ENCODE data around the gene ABCF3.
A peak's percentile ranks its signal among the peaks of the same experiment; 100 is the strongest.
"Not testable (repeated sequence)": the region's sequence is repeated elsewhere in the genome, so short reads cannot be mapped to it uniquely, and the experiment has no call there.

Gene ABCF3

GRCh38 chr3:184160456-184160855, 25.5 kb upstream of the ABCF3 start:
- Mint-ChIP-seq H3K4me1 (peaks cover 37% of the 10 kb centered on the region), H3K27ac (no peak overlapping the region), H3K27me3 (no peaks in the 10 kb centered on the region), H3K4me3 (no peak overlapping the region), H3K9me3 (no peaks in the 10 kb centered on the region)
- DNase-seq = no peak
- ATAC-seq = no peak

GRCh38 chr3:184162571-184163070, 23.4 kb upstream of the ABCF3 start:
- H3K27me3 Mint-ChIP-seq, ATAC-seq, H3K9me3 Mint-ChIP-seq, H3K4me3 Mint-ChIP-seq, DNase-seq, H3K27ac Mint-ChIP-seq: not testable (repeated sequence)
- peaks cover 26% of the 10 kb centered on the region for H3K4me1 Mint-ChIP-seq

- Mint-ChIP-seq H3K9me3 (no peaks in the 10 kb centered on the region), H3K27me3 (no peaks in the 10 kb centered on the region), H3K27ac (no peak overlapping the region), H3K4me3 (no peak overlapping the region), H3K4me1 (peaks cover 16% of the 10 kb centered on the region)
- DNase-seq (no peak), ATAC-seq (no peak)
These were observed 21.2 kb upstream of the ABCF3 start for GRCh38 chr3:184164648-184165330.

- DNase-seq = no peak
- no peak overlapping the region for H3K4me3 Mint-ChIP-seq
- H3K9me3 Mint-ChIP-seq = no peaks in the 10 kb centered on the region
- H3K27ac Mint-ChIP-seq = no peak overlapping the region
- no peaks in the 10 kb centered on the region for H3K27me3 Mint-ChIP-seq
- ATAC-seq = no peak
- peaks cover 10% of the 10 kb centered on the region for H3K4me1 Mint-ChIP-seq
These were observed 20.5 kb upstream of the ABCF3 start for GRCh38 chr3:184165543-184165942.

GRCh38 chr3:184166671-184167070, 19.3 kb upstream of the ABCF3 start:
- Mint-ChIP-seq H3K27me3 (no peaks in the 10 kb centered on the region), H3K27ac (no peak overlapping the region), H3K4me3 (no peak overlapping the region), H3K4me1 (peaks cover 10% of the 10 kb centered on the region), H3K9me3 (no peaks in the 10 kb centered on the region)
- ATAC-seq (no peak), DNase-seq (no peak)

GRCh38 chr3:184167786-184168185, 18.2 kb upstream of the ABCF3 start:
- no peaks in the 10 kb centered on the region for H3K27me3 Mint-ChIP-seq
- ATAC-seq (no peak), DNase-seq (no peak)
- H3K4me1 Mint-ChIP-seq = peaks cover 14% of the 10 kb centered on the region
- H3K4me3 Mint-ChIP-seq = no peak overlapping the region
- no peak overlapping the region for H3K27ac Mint-ChIP-seq
- H3K9me3 Mint-ChIP-seq = no peaks in the 10 kb centered on the region

- Mint-ChIP-seq H3K27me3 (no peaks in the 10 kb centered on the region), H3K4me1 (peaks cover 14% of the 10 kb centered on the region), H3K4me3 (no peak overlapping the region), H3K27ac (no peak overlapping the region), H3K9me3 (no peaks in the 10 kb centered on the region)
- no peak for ATAC-seq
- DNase-seq = no peak
These were observed 17.5 kb upstream of the ABCF3 start for GRCh38 chr3:184168363-184169120.

GRCh38 chr3:184169896-184170875, 15.8 kb upstream of the ABCF3 start:
- ATAC-seq = no peak
- no peaks in the 10 kb centered on the region for H3K27me3 Mint-ChIP-seq

GRCh38 chr3:184171562-184171961, 14.4 kb upstream of the ABCF3 start:
- no peaks in the 10 kb centered on the region for H3K9me3 Mint-ChIP-seq

More at GRCh38 chr3:184169896-184170875, 15.8 kb upstream of the ABCF3 start:
- H3K9me3 Mint-ChIP-seq = no peaks in the 10 kb centered on the region
- no peak overlapping the region for H3K27ac Mint-ChIP-seq
- no peak for DNase-seq
- H3K4me1 Mint-ChIP-seq = peaks cover 22% of the 10 kb centered on the region
- H3K4me3 Mint-ChIP-seq = no peak overlapping the region

GRCh38 chr3:184172681-184173373, 13.2 kb upstream of the ABCF3 start:
- Mint-ChIP-seq H3K9me3 (no peaks in the 10 kb centered on the region), H3K4me1 (peaks cover 47% of the 10 kb centered on the region), H3K27me3 (no peaks in the 10 kb centered on the region), H3K27ac (no peak overlapping the region), H3K4me3 (no peak overlapping the region)
- ATAC-seq = no peak
- DNase-seq = no peak

More at GRCh38 chr3:184171562-184171961, 14.4 kb upstream of the ABCF3 start:
- Mint-ChIP-seq H3K4me1 (peaks cover 35% of the 10 kb centered on the region), H3K4me3 (no peak overlapping the region), H3K27me3 (no peaks in the 10 kb centered on the region), H3K27ac (no peak overlapping the region)
- ATAC-seq = no peak
- DNase-seq = no peak

- no peaks in the 10 kb centered on the region for H3K9me3 Mint-ChIP-seq
- DNase-seq (no peak), ATAC-seq (no peak)
- no peak overlapping the region for H3K4me3 Mint-ChIP-seq
- H3K27ac Mint-ChIP-seq = no peak overlapping the region
- peaks cover 52% of the 10 kb centered on the region for H3K4me1 Mint-ChIP-seq
- no peaks in the 10 kb centered on the region for H3K27me3 Mint-ChIP-seq
These were observed 12.7 kb upstream of the ABCF3 start for GRCh38 chr3:184173374-184173722.

GRCh38 chr3:184174284-184174645, 11.7 kb upstream of the ABCF3 start:
- Mint-ChIP-seq H3K9me3 (no peaks in the 10 kb centered on the region), H3K4me3 (peak overlapping the region; percentile 92 to 98), H3K27ac (peak overlapping the region in 1 of 2 donors; percentile 3), H3K4me1 (peaks cover 54% of the 10 kb centered on the region), H3K27me3 (no peaks in the 10 kb centered on the region)
- DNase-seq (no peak), ATAC-seq (peak; percentile 2)

- H3K9me3 Mint-ChIP-seq = no peaks in the 10 kb centered on the region
- ATAC-seq = peak; percentile 95
- peak within 1 kb of the TSS; percentile 79 to 82 for H3K27ac Mint-ChIP-seq
- no peaks in the 10 kb centered on the region for H3K27me3 Mint-ChIP-seq
- H3K4me1 Mint-ChIP-seq = peaks cover 54% of the 10 kb centered on the region
- H3K4me3 Mint-ChIP-seq = peak within 1 kb of the TSS; percentile 92 to 98
- DNase-seq = peak; percentile 97 to 98
These were observed 11.1 kb upstream of the ABCF3 start, which contains the start of gene AP2M1 for GRCh38 chr3:184174646-184175492. Gene AP2M1 (plus strand): TSS chr3:184174855. CDS start chr3:184176994, 2,139 bp downstream.

- peaks cover 54% of the 10 kb centered on the region for H3K4me1 Mint-ChIP-seq
- no peaks in the 10 kb centered on the region for H3K9me3 Mint-ChIP-seq
- DNase-seq = no peak
- H3K27ac Mint-ChIP-seq = peak overlapping the region; percentile 79 to 82
- no peaks in the 10 kb centered on the region for H3K27me3 Mint-ChIP-seq
- H3K4me3 Mint-ChIP-seq = peak overlapping the region; percentile 92 to 98
- no peak for ATAC-seq
These were observed 10.5 kb upstream of the ABCF3 start for GRCh38 chr3:184175506-184175905.

Measured in stimulated activated naive CD8-positive, alpha-beta T cell treated with anti-CD3 and anti-CD28 coated beads, Interleukin-15, amount 100 ng/mL, for 72 hours (primary cell).